Measurements from ENCODE around the gene DLG2. TPM values are rescaled to one million over a fixed set of nuclear protein-coding genes. Genes with fewer than 3 reads are reported as not detected.

The DLG2 gene
- total and polyA plus RNA-seq, 2 of the 4 experiments (the other 2 are of a cell fraction), result 0.31 to 0.36 TPM

- no peaks in the 10 kb centered on the region; the same call in 1 of the 2 replicates for H3K4me1 ChIP-seq (ENCODE audit: control insufficient read depth, insufficient read depth, low read length)
- H3K27me3 ChIP-seq (ENCODE audit: control insufficient read depth, insufficient read depth, low read length), result no peaks in the 10 kb centered on the region
- no peak overlapping the region for H3K4me3 ChIP-seq (ENCODE audit: insufficient read depth, low read depth, low read length)
- no peak overlapping the region for H4K91ac ChIP-seq (ENCODE audit: insufficient read depth, low read depth, low read length)
- POLR2A ChIA-PET (ENCODE audit: unreplicated experiment), result no interaction called here
- ATAC-seq (ENCODE audit: low read depth), result no peak
- CTCF ChIA-PET, result no interaction called here
- no peak overlapping the region for H2AFZ ChIP-seq (replicated peaks; ENCODE audit: low read length, poor library complexity)
- H3K56ac ChIP-seq (ENCODE audit: extremely low read depth, insufficient read depth, low read length), result no peak overlapping the region
- TF ChIP-seq POLR2A (IDR thresholded peaks at IDR 0.05; ENCODE audit: low read depth, low read length) (no peak), MXI1 (IDR thresholded peaks at IDR 0.05; ENCODE audit: borderline replicate concordance, low read depth, low read length) (no peak), MAZ (IDR thresholded peaks at IDR 0.05; ENCODE audit: borderline replicate concordance, low read depth, low read length) (no peak), NFE2L2 (IDR thresholded peaks at IDR 0.05; ENCODE audit: low read depth, low read length) (no peak), CTCF (conservative IDR thresholded peaks at IDR 0.05; ENCODE audit: low read depth, low read length) (no peak), SMC3 (IDR thresholded peaks at IDR 0.05; ENCODE audit: low read depth, low read length) (no peak), RAD21 (IDR thresholded peaks at IDR 0.05; ENCODE audit: low read length) (no peak), CHD1 (IDR thresholded peaks at IDR 0.05; ENCODE audit: low read depth, low read length) (no peak), MAFK (IDR thresholded peaks at IDR 0.05; ENCODE audit: low read depth, low read length) (no peak)
- TF ChIP-seq, protein P1, sequence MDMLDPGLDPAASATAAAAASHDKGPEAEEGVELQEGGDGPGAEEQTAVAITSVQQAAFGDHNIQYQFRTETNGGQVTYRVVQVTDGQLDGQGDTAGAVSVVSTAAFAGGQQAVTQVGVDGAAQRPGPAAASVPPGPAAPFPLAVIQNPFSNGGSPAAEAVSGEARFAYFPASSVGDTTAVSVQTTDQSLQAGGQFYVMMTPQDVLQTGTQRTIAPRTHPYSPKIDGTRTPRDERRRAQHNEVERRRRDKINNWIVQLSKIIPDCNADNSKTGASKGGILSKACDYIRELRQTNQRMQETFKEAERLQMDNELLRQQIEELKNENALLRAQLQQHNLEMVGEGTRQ (IDR thresholded peaks at IDR 0.05; ENCODE audit: low read depth, low read length), result no peak
- H3K36me3 ChIP-seq (ENCODE audit: control insufficient read depth, insufficient read depth, low read length), result peaks cover 7% of the 10 kb centered on the region
- H2BK5ac ChIP-seq (ENCODE audit: low read depth, low read length, poor library complexity, severe bottlenecking), result no peak overlapping the region
- dilution Hi-C loops (cut with HindIII; ENCODE audit: low sequenced_read_pairs, unreplicated experiment) (no loop called here), in situ Hi-C loops (cut with MboI; ENCODE audit: low sequenced_read_pairs) (no loop called here), intact Hi-C loops (cut with micrococcal nuclease) (no loop called here)
- no peaks in the 10 kb centered on the region for H3K9me3 ChIP-seq (ENCODE audit: control insufficient read depth, insufficient read depth, low read length)
- peaks cover 3 to 17% of the 10 kb centered on the region in 2 experiments; a peak in 2 of 4 replicates for H3K79me1 ChIP-seq (ENCODE audit: low read depth in 1 of 2, low read length in 2 of 2)
- BruUV-seq (replicated peaks), result no TSS peak
- H2BK15ac ChIP-seq (ENCODE audit: low read depth, low read length), result no peak overlapping the region
- H3K4me2 ChIP-seq (ENCODE audit: low read depth, low read length), result no peak overlapping the region
- H3K18ac ChIP-seq (ENCODE audit: low read depth, low read length), result no peak overlapping the region
- no CpG with 5 or more reads among the region's 3 CpGs for WGBS, 2 experiments (ENCODE audit: extremely low coverage in 2 of 2, insufficient read length in 1 of 2)
- no peak overlapping the region for H3K4ac ChIP-seq (ENCODE audit: low read depth, low read length)
- no peaks in the 10 kb centered on the region for H3K9me1 ChIP-seq (ENCODE audit: insufficient read depth, low read length)
- H3K27ac ChIP-seq (ENCODE audit: insufficient read depth, low read length), result no peak overlapping the region
- no peaks in the 10 kb centered on the region for H4K20me1 ChIP-seq (ENCODE audit: insufficient read depth, low read length)
- H4K5ac ChIP-seq (ENCODE audit: low read depth, low read length), result no peak overlapping the region
- no peak overlapping the region for H3K9ac ChIP-seq (ENCODE audit: low read depth, low read length)
- no peak overlapping the region for H3K23ac ChIP-seq (ENCODE audit: low read depth, low read length)
- no peak overlapping the region for H4K8ac ChIP-seq (ENCODE audit: low read depth in 2 of 2, low read length in 2 of 2)
- H2BK120ac ChIP-seq (ENCODE audit: low read depth, low read length), result no peak overlapping the region
- H2AK9ac ChIP-seq (replicated peaks; ENCODE audit: low read depth, low read length, poor library complexity), result no peak overlapping the region
- no peak overlapping the region for H3K14ac ChIP-seq (replicated peaks; ENCODE audit: low read depth, low read length)
- H2AK5ac ChIP-seq (ENCODE audit: low read depth, low read length), result no peak overlapping the region
- H2BK20ac ChIP-seq (ENCODE audit: low read depth, low read length), result no peak overlapping the region
- DNase-seq, result no peak
These were observed 7.6 kb upstream of the DLG2 start for GRCh38 chr11:85634747-85635146.

All from IMR-90 (cell line).